Lower leg skin (tissue), 4 donors: Measurements from ENCODE around the gene EPO. TPM values are rescaled to one million over a fixed set of nuclear protein-coding genes. Genes with fewer than 3 reads are reported as not detected.

Source experiments
- DNase-seq, 2 donors: peaks; one replicate each; pipeline ENCODE4 v3.0.0-alpha.2; 2019; ENCODE audit warnings: low spot score in 2 of 2
- H3K4me3 ChIP-seq: fragments of 200-600 bp; sonication (generic); 2 replicates; pipeline ENCODE4 v1.5.1; 2017; ENCODE audit warnings: mild to moderate bottlenecking, low read depth; ENCODE audit not compliant: poor library complexity, severe bottlenecking
- POLR2A ChIP-seq, 2 donors: fragments of 450-650 bp; IDR thresholded peaks; one replicate each; pipeline ENCODE4 v1.6.1; 2016 to 2017; ENCODE audit warnings: antibody characterized with exemption in 2 of 2, mild to moderate bottlenecking in 1 of 2, moderate library complexity in 1 of 2
- WGBS, 2 donors: methylation state at CpG; one replicate each; pipeline ENCODE4 v1.1.5; 2018; 5-methylcytosine and 5-hydroxymethylcytosine counted together
- intact Hi-C: fragments of 100-400 bp; cut with DNase I; formaldehyde crosslinking; loops from one replicate; pipeline ENCODE4 v1.15.0; 2023; ENCODE audit warnings: low total_unique reads
- total RNA-seq, 4 donors: library from RNA; depleted of rRNA; stranded (reverse); fragments of >200 nt; gene quantifications; one replicate each; pipeline ENCODE4 v1.1.0, GENCODE V29; 2016
- TF ChIP-seq, protein P1 (sequence below), 3 donors: fragments of 450-650 bp; IDR thresholded peaks; one replicate each; pipeline ENCODE4 v1.5.1; 2016; ENCODE audit warnings: antibody characterized with exemption in 3 of 3, mild to moderate bottlenecking in 3 of 3, moderate library complexity in 2 of 3

EPO gene
- total RNA-seq, 4 donors from 2014 or later, result 0.17 to 0.25 TPM; not detected in 2

DNA sequence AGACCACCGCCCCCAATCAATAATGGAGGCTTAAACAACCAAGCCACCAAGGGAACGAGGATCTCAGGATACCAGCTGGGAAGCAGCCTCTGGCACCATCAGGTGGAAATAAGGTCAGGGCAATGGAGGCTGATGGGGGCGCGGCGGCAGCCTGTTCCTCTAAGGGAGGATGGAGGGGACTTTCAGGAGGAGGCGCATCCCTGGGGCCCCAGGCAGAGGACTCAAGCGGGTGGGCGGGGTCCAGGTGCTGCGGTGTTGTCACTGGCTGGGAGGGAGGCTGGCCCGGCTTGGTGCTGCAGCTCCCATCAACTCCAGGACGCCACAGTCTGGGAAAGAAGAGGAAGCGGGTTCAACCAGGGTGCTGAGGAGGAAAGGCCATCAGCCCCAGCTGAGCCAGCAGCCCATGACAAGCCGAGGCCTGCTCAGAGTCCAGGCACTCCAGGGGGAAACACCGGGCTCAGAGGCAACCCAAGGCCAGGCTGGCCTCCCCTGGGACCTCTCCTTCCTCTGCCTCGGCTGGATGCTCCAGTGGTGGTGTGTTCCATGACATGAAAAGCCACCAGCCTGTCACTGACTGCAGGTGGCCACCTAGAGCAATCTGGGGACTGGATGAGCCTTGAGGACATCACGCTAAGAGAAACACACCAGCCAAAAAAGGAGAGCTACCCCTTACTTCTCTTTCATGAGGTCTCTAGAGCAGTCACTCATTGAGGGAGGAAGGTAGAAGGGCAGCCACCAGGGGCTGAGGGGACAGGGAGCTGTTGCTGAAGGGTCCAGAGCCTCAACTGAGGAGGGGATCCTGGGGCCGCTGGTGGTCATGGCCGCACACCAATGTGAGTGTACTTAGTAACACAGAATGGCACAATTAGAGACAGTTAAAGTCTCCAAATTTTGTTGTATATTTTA, 30.8 kb upstream of the EPO start:
- no peak for DNase-seq
- no peak overlapping the region for H3K4me3 ChIP-seq
- WGBS, 2 donors, result 73 to 76% methylated on average over 15 to 17 of the region's 18 CpGs
- intact Hi-C loops, result loop anchor here (5.0 kb wide), 2 partner anchors 163 to 207 kb away; partner anchors contain the start of genes NYAP1 and SLC12A9
- TF ChIP-seq POLR2A (IDR thresholded peaks at IDR 0.05), result no peak
- TF ChIP-seq, protein P1, sequence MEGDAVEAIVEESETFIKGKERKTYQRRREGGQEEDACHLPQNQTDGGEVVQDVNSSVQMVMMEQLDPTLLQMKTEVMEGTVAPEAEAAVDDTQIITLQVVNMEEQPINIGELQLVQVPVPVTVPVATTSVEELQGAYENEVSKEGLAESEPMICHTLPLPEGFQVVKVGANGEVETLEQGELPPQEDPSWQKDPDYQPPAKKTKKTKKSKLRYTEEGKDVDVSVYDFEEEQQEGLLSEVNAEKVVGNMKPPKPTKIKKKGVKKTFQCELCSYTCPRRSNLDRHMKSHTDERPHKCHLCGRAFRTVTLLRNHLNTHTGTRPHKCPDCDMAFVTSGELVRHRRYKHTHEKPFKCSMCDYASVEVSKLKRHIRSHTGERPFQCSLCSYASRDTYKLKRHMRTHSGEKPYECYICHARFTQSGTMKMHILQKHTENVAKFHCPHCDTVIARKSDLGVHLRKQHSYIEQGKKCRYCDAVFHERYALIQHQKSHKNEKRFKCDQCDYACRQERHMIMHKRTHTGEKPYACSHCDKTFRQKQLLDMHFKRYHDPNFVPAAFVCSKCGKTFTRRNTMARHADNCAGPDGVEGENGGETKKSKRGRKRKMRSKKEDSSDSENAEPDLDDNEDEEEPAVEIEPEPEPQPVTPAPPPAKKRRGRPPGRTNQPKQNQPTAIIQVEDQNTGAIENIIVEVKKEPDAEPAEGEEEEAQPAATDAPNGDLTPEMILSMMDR (IDR thresholded peaks at IDR 0.05), result no peak

DNA sequence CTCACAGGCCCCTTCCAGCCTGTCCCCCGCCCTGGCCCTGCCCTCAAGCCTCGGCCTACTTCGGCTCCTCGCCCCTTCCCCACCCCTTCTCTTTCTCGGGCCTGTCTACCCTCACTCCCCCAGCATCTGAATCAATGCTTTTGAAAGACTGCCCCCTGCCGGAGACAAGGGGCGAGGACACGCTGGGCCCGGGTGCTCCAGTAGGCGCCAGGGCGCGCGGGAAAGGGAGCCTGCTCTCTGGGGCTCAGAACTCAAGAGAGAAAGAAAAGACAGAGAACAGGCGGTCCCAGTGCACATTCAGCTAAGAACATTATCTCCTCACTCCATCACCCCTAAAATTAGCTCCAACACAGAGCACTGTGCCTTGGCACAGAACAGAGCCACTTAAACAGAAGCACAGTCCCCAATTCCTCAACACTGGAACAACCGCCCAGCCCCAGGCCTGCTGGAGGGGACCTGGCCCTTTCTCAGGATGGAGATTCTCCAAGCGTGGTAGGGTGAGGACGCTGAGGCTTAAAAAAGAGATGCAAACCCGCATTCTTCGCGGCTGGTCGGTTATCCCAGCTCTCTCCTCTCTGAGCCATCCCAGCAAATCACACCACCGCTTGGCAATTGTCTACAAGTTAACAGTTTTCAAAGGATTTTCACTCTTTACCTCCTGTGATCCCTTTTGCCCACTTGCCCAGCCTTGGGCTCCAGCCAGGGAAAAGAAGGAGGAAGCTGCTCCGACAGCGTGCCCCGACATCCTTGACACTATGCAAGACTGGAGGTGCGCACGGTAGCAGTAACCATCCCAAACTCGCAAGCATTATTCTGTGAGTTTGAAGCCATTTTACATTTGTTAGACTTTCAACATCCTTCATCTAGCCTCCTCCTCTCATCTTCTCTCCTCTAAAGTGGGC, 28.3 kb upstream of the EPO start:
- peak; percentile 64 to 96 for DNase-seq
- WGBS, 2 donors, result 20 to 25% methylated on average over 28 of the region's 28 CpGs
- H3K4me3 ChIP-seq, result no peak overlapping the region
- no peak for TF ChIP-seq POLR2A (IDR thresholded peaks at IDR 0.05)
- TF ChIP-seq, protein P1 (IDR thresholded peaks at IDR 0.05), result peak in 1 of 3 donors; percentile 69
- intact Hi-C loops, result loop anchor here (5.0 kb wide), 1 partner anchor 160 kb away; the partner anchor contains the start of gene SLC12A9

DNA sequence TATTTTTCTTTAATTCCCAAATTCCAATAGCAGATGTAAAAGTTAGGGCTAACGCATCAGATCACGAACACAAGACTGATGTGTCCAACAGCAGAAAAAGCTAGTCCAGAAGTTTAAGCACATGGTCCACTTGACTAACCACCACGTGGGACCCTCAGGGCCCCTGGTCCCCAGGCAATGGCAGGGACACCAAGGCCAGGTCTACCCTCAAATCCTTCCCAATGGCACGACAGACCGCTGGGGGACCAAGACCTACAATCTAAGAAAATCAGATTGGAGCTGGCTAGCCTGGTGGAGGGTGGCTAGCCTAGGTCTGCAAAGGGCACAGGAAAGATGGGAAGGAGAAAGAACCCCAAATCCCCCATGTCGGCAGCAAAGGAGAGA, 27.7 kb upstream of the EPO start:
- 52 to 54% methylated on average over 6 of the region's 6 CpGs for WGBS, 2 donors
- no peak overlapping the region for H3K4me3 ChIP-seq
- DNase-seq, result no peak
- TF ChIP-seq POLR2A (IDR thresholded peaks at IDR 0.05), result no peak
- TF ChIP-seq, protein P1 (IDR thresholded peaks at IDR 0.05), result no peak
- intact Hi-C loops, result loop anchor here (5.0 kb wide), 1 partner anchor 160 kb away; the partner anchor contains the start of gene SLC12A9

DNA sequence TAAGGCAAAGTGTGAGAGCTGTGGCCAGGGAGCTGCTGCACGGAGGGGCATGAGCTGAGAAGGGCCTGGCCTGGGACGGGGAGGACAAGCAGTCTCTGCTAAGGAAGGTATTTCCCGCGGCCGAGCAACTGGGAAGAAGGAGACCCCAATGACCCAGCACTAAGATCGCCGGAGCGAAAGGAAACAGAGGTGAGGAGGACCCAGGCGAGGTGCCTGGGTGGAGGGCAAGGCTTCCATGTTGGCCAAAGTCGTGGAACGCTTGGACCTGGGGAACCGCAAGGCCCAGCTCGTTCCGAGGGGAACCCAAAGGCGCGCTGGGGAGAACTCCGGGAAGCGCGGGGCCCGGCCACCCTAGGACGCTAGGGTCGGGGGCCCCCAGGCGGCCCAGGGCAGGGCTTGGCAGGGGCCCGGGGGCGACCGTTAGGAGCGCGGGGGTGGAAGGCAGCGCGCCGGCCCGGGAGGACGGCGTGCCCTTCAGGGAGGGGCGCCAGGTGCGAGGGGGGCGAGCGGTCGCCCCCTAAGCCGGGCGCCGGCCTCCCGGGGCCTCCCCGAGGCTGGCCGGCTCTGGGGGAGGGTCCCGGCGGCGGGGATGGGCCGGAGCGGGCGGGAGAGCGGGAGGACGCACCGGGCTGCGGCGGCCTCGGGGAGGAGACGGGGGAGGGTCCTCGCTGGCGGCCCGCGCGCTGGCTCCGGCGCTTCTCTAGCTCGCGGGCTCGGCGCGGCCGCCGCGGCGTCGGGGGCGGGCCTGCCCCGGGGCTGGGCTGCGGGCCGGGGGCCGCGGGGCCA, 26.8 kb upstream of the EPO start:
- no peak for DNase-seq
- peak overlapping the region; percentile 82 for H3K4me3 ChIP-seq
- intact Hi-C loops, result loop anchor here (5.0 kb wide), 1 partner anchor 159 kb away; the partner anchor contains the start of gene SLC12A9
- TF ChIP-seq, protein P1 (IDR thresholded peaks at IDR 0.05), result no peak
- no peak for TF ChIP-seq POLR2A (IDR thresholded peaks at IDR 0.05)
- WGBS, 2 donors, result 0 to 2% methylated on average over 15 of the region's 81 CpGs
